Neural cell (in vitro differentiated cells): ENCODE measurements around the gene CA12.

Experiments used
- CTCF ChIP-seq: fragments of 450-650 bp; IDR thresholded peaks from 2 replicates; pipeline ENCODE4 v1.5.1; 2014; ENCODE audit warnings: antibody characterized with exemption, mild to moderate bottlenecking, moderate library complexity; ENCODE audit not compliant: poor library complexity, severe bottlenecking
- EZH2 ChIP-seq: fragments of 200-600, 300-800 bp; shearing (Covaris generic), sonication (generic); IDR thresholded peaks from 2 replicates; pipeline ENCODE4 v1.6.1; 2014; ENCODE audit warnings: antibody characterized with exemption, low read length, borderline replicate concordance, mild to moderate bottlenecking; ENCODE audit not compliant: insufficient read depth, poor library complexity, severe bottlenecking
- MXI1 ChIP-seq: fragments of 450-650 bp; conservative IDR thresholded peaks from 2 replicates; pipeline ENCODE4 v1.6.1; 2014; ENCODE audit warnings: antibody characterized with exemption, mild to moderate bottlenecking; ENCODE audit not compliant: poor library complexity, severe bottlenecking
- SMC3 ChIP-seq: fragments of 450-650 bp; conservative IDR thresholded peaks from 2 replicates; pipeline ENCODE4 v1.6.1; 2014; ENCODE audit warnings: antibody characterized with exemption, mild to moderate bottlenecking, moderate library complexity; ENCODE audit not compliant: poor library complexity

- TF ChIP-seq CTCF: no peak
- TF ChIP-seq SMC3: no peak
- no peak for TF ChIP-seq EZH2
- no peak for TF ChIP-seq MXI1
These were observed 4.4 kb upstream of the CA12 start for GRCh38 chr15:63385911-63386531.
